SK-N-SH (cell line): ENCODE data around the gene KIF2A.

Source experiments
- CTCF ChIP-seq: fragments of 200-600 bp; sonication (generic); IDR thresholded peaks from 2 replicates; pipeline ENCODE4 v1.6.1; 2017; ENCODE audit warnings: antibody characterized with exemption, mild to moderate bottlenecking, moderate library complexity
- IRF3 ChIP-seq: fragments of 150-350 bp; IDR thresholded peaks from 2 replicates; pipeline ENCODE4 v1.6.1; 2016; ENCODE audit warnings: mild to moderate bottlenecking, low read depth, low read length
- POLR2AphosphoS5 ChIP-seq: IDR thresholded peaks from 2 replicates; pipeline ENCODE4 v1.6.1; 2012; ENCODE audit warnings: low read depth, low read length
- RAD21 ChIP-seq: IDR thresholded peaks from 2 replicates; pipeline ENCODE4 v1.6.1; 2012; ENCODE audit warnings: mild to moderate bottlenecking, low read length
- USF2 ChIP-seq: fragments of 150-350 bp; IDR thresholded peaks from 2 replicates; pipeline ENCODE4 v1.6.1; 2017; ENCODE audit warnings: antibody characterized with exemption, low read length, low read depth, borderline replicate concordance
- YY1 ChIP-seq: IDR thresholded peaks from 2 replicates; pipeline ENCODE4 v1.4.0; 2012; ENCODE audit warnings: low read depth, mild to moderate bottlenecking
- TF ChIP-seq, protein P1 (sequence below): IDR thresholded peaks from 2 replicates; pipeline ENCODE4 v1.4.0; 2012; ENCODE audit warnings: low read depth
- TF ChIP-seq, protein P2 (sequence below): IDR thresholded peaks from 2 replicates; pipeline ENCODE4 v1.6.1; 2012; ENCODE audit warnings: mild to moderate bottlenecking, low read depth, low read length, moderate library complexity

GRCh38 chr5:62306323-62306895, 403 bp downstream of the KIF2A start:
- TF ChIP-seq CTCF (no peak), USF2 (no peak), YY1 (no peak), IRF3 (no peak), POLR2AphosphoS5 (no peak; the same call in 1 of the 2 replicates), RAD21 (no peak)
- TF ChIP-seq, protein P1, sequence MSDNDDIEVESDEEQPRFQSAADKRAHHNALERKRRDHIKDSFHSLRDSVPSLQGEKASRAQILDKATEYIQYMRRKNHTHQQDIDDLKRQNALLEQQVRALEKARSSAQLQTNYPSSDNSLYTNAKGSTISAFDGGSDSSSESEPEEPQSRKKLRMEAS: no peak
- TF ChIP-seq, protein P2, sequence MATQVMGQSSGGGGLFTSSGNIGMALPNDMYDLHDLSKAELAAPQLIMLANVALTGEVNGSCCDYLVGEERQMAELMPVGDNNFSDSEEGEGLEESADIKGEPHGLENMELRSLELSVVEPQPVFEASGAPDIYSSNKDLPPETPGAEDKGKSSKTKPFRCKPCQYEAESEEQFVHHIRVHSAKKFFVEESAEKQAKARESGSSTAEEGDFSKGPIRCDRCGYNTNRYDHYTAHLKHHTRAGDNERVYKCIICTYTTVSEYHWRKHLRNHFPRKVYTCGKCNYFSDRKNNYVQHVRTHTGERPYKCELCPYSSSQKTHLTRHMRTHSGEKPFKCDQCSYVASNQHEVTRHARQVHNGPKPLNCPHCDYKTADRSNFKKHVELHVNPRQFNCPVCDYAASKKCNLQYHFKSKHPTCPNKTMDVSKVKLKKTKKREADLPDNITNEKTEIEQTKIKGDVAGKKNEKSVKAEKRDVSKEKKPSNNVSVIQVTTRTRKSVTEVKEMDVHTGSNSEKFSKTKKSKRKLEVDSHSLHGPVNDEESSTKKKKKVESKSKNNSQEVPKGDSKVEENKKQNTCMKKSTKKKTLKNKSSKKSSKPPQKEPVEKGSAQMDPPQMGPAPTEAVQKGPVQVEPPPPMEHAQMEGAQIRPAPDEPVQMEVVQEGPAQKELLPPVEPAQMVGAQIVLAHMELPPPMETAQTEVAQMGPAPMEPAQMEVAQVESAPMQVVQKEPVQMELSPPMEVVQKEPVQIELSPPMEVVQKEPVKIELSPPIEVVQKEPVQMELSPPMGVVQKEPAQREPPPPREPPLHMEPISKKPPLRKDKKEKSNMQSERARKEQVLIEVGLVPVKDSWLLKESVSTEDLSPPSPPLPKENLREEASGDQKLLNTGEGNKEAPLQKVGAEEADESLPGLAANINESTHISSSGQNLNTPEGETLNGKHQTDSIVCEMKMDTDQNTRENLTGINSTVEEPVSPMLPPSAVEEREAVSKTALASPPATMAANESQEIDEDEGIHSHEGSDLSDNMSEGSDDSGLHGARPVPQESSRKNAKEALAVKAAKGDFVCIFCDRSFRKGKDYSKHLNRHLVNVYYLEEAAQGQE: no peak
